GM18867 (cell line): ENCODE data around the gene RER1.

Experiments used
- ATAC-seq: cut with Tn5 transposase; IDR thresholded peaks from one replicate; pipeline ENCODE4 v1.9.1; 2021; ENCODE audit warnings: mild to moderate bottlenecking, moderate library complexity; ENCODE audit not compliant: unreplicated experiment

The RER1 gene

GRCh38 chr1:2375246-2375922, 16.3 kb upstream of the RER1 start:
- ATAC-seq, result no peak

GRCh38 chr1:2375923-2376260, 15.7 kb upstream of the RER1 start:
- ATAC-seq, result no peak

GRCh38 chr1:2376261-2376741, 15.3 kb upstream of the RER1 start:
- no peak for ATAC-seq

DNA sequence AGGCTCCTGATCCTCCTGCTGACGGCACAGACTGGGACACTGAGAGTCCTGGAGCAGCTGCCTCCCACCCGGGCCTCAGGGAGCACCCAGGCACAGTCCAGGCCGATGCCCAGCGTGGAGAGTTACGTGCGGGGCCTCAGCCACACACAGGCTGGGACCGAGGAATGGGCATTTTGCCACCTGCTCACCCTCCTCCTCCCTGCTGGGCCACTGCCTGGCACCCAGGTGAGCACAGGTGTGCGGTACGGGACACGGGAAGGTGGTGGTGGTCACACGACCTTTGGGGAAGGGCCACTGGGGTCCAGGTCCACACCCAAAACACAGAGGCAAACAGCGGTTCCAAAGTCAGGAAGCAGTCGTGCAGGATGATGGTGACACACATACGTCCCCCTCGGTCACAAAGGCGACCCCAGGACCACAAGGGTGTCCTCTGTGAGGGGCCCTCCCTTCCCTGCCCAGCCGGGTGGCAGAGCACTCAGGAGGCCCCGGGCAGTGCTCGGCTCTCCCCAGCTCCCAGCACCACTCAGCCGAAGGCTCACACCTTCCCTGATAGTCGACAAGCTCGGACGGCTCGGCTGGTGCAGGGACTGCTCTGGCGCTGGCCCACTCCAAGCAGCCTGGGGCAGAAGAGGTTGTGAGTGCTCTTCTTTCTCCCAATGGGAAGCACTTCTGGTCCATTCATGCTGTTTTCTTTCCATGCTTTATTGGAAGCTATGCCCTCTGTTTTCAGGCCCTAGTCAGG, 14.5 kb upstream of the RER1 start:
- no peak for ATAC-seq

- no peak for ATAC-seq
These were observed 13.7 kb upstream of the RER1 start for GRCh38 chr1:2377751-2378440.

GRCh38 chr1:2378441-2378851, 13.2 kb upstream of the RER1 start:
- ATAC-seq, result no peak

DNA sequence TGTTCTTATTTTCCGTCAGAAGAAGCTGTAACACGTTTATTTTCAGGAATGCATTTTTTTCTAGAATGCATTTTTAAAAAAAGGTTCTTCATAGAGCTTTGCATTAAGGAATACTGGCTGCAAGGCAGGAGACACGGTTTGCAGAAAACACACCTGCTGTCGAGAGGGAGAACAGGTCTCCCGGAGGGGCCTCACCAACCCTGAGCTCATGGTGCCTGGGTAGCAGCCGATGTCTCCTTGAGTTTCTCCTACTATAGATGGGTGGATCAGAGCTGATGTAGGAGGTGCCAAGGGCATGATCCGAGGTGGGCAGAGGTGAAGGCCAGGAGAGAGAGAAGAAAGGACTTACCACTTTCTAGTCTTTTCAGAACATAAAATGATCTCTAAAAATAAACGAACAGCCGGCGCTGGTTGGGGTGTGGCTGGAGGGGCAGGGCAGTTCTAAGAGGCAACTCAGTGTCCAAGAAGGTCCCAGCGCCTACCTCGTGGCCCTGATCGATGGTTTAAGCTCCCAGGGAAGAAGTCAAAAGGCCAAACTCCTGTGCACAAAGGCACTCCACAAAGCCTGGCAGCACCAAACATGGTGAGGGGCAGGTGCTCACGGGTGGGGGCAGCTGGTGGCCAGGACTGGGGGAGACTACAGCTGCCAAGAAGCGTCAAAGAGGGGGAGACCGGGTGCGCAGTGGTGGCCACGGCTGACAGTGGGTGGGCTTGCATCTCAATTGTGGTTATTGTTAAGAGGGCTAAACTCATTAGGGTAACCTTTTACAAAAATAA, 12.5 kb upstream of the RER1 start:
- ATAC-seq, result no peak

DNA sequence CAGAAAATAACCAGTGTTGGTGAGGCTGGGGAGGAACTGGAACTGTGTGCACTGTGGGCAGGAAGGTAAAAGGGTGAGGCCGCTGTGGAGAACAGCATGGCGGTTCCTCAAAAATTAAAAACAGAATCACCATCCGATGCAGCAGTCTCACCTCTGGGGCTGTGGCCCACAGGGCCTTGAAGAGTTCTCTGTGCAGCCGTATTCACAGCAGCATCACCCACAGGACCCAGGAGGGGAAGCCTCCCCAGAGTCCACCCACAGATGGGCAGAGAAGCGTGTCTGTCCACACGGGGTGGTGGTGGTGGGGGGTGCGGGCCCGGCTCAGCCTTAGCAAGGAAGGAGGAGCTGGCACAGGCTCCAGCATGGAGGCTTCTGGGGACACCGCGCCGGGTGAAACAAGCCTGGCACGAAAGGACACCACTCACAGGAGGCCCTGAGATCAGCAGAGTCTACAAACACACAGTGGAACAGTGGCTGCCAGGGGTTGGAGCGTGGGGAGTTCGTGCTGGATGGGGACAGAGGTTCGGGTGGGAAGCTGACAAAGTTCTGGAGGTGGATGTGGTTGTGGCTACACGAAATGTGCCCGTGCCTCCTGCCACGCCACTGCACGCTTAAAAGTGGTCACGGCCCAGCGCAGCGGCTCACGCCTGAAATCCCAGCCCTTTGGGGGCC, 11.8 kb upstream of the RER1 start:
- ATAC-seq, result no peak

GRCh38 chr1:2380816-2381591, 10.6 kb upstream of the RER1 start:
- no peak for ATAC-seq

DNA sequence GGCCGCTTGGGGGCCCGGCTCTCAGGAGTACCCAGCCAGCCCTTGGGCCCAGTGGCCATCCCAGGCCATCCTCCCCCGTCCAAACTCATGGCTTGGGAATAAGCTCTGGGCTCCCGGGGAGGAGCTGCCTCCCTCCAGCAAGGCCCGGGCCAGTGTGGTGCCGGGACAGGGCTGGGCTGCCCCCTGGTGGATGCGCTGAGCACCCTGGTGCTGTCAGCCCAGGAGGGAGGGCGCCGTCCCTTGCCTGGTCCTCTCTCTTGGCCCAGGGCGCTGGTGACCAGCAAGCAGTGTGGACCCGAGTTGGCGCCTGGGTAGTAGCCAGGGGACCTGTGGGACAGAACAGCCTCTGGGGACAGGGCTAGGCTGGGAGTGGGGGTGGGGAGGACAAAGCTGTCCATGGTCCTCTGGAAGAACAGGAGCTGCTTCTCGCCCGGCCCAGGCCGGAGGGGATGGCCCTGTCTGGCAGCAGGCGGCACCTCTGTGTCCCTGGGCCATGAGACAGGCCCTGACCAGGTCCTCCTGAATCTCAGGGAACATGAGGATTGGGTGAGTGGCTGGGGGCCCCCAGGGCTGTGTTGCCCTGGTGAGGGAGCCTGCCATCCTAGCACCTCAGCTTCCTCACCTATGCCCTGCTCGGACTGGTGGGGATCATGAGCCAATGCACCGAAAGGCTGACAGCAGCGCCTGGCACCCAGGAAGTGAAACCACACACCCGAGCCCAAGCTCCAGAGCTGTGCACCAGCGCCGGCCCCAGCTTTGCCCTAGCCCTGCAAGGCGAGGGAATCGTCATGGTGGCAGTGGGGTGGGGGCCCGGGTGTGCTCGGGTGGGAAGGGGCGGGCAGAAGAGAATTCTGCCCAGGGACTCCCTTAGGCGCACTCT, 9.7 kb upstream of the RER1 start:
- ATAC-seq, result peak; percentile 47

DNA sequence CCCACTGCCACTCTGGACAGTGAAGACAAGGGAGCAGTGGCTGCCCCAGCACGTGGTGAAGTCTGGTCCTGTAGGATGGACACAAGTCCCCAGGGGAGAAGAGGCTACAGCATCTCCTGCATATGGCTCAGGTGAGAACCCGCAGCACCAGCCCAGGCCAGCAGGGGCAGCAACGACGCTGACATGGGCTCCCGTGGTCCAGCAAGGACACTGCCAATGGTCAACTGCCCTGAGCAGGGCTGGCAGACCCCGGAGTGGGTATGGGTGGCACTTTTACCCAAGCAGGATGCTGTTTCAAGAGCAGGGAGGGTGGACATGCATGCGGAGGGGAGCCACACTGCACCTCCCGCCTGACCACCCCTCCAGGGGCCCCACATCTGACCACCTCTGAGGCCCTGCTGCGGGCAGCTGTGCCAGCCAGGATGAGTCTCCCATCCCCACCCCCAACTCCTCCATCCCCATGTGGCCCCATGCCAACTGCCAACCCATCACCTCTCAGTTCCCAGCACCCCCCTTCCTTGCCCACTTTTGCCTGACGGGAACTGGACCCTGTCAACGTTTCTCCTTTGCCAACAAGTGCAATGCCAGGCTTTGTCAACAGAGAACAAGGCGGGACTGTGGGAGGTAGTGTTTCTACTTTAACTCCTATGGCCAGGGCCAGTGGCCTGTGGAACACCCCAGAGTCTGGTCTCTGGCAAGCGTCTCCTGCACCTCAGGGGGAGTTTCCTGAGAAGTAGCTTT, 8.8 kb upstream of the RER1 start:
- no peak for ATAC-seq

- ATAC-seq, result no peak
These were observed 8.1 kb upstream of the RER1 start for GRCh38 chr1:2383576-2383975.

GRCh38 chr1:2384130-2384860, 7.3 kb upstream of the RER1 start:
- ATAC-seq, result no peak

DNA sequence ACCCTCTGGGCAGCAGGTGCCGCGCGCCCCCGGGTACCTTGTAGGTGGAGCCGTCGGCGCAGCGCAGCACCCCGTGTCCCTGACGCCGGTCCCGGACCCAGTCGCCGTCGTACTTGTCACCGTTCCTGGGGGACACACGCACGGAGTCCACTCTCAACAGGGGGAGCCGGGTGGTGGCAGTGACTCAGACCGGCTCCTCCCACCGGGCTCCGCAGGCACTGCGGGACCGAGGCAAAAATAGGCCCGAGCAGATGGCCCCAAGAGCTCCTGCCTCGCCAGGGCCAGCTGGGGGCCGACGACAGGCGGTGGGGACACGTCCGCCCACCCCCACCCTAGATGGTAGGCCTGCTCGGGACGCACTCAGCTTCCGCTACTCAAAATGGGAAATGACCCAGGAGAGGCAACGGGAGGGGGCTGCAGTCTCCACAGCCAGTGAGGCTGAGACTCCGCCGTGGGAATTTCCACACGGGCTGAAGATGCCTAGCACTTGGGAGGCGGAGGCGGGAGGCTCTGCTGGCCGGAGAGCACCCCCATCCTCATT, 6.6 kb upstream of the RER1 start:
- no peak for ATAC-seq

GRCh38 chr1:2385606-2386280, 5.9 kb upstream of the RER1 start:
- ATAC-seq, result no peak
